Mesenteric fat pad (tissue), 1 donor: ENCODE data around the gene DNAH12. TPM values are rescaled to one million over a fixed set of nuclear protein-coding genes. Genes with fewer than 3 reads are reported as not detected.
"Not testable (repeated sequence)": the region's sequence is repeated elsewhere in the genome, so short reads cannot be mapped to it uniquely, and the experiment has no call there.

Experiments used
- DNase-seq: peaks from one replicate; pipeline ENCODE4 v3.0.0-alpha.2; 2020; ENCODE audit warnings: low spot score
- total RNA-seq: library from RNA; stranded (reverse); fragmentation: NEBNext Ultra II Directional; extraction: Animal tissue kit (Norgen Biotek cat#: 25700); gene quantifications from one replicate; pipeline ENCODE4 v1.2.1, GENCODE V29; 2021
- donor health status: DM: yes; HTN: yes; CAD: no.

Gene DNAH12
- total RNA-seq, 1 donor from 2014 or later, result 0.06 TPM

DNA sequence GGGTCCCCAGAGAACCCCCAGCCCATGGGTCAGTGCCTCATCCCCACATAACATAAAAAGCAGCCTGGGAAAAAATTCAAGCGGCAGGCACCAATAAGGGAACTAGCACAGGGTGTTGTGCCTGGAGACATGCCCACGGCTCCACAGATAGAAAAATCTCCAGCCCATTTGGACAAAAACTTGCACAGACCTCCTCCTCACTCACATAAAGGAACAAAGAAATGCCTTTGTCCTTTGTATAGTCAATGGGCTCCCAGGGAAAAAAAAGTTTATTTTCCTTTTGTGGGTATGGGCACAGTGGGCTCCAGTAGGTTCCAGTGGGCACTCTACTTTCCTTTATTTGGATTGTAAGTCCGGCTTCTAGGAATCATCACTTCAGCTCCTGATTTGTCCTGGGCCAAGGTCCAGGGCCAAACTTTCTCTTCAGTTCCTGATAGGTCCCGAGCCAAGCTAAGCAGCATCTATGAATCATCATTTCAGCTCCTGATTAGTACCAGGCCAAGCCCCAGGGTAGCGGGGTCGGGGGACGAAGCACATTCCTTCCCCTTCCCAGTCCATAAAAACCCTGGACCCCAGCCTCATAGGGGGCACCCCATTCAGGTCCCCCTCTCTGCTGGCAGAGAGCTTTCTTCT lies 1.6 kb upstream of the DNAH12 start:
- DNase-seq, result no peak

DNA sequence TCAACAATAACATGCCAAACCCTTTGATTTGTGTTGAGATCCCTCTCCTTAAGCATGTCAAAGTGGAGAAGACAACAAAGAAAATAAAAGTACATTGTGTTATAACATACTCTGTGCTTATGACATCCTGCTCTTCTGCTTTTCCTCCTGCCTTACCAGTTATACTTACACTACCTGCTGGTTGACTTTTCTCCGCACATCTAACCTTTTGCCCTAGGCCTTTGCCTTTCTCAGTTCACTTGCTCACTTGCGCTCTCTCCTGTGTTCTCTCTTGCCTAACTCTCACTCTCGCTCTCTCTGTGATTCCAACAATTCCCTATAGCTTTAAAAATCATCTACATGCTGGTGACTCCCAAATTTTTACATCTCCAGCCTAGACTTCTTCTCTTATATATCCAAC lies 5.7 kb downstream of the DNAH12 start:
- DNase-seq, result no peak

DNA sequence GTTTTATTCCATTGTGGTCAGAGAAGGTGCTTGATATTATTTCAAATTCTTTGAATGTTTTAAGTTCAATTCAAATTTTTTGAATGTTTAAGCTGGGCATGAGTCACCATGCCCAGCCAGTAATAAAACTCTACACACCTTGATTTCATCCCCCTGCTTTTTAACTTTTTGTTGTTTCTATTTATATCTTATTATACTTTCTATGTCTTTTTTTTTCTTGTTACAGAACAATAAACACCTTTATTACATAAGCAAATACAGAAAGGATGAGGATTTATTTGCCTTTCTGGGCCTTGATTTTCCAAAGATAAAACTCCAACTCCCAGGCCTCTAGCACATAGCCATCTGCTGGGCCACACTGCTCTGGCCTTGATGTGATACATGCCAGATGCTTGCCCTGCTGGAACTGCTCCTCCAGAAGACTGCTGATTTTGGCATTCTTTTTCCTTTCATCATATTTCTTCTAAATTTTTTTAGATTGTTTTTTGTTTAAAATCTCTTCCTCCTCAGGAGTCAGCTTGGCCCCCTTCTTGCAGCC lies 14.0 kb downstream of the DNAH12 start:
- no peak for DNase-seq

DNA sequence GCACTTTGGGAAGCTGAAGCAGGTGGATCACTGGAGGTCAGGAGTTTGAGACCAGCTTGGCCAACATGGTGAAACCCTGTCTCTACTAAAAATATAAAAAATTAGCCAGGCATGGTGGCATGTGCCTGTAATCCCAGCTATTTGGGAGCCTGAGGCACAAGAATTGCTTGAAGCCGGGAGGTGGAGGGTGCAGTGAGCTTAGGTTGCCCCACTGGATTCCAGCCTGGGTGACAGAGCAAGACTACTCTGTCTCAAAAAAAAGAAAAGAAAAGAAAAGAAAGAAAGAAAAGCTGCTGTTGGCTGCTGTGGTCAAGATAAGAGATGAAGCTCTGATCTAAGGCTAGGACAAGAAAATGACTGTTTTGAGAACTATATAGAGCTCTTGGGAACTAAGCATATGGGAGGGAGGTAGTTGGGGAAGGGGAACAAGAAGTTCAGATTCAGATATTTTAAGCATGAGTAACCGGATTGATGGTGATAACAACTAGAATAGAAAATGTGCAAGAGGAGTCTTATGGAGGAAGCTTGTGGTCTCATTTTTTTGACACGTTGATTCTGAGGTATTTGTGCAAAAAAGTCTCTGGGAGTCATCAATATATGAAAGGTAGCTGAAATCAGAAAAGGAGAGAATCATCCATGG lies 25.7 kb downstream of the DNAH12 start:
- DNase-seq, result no peak

DNA sequence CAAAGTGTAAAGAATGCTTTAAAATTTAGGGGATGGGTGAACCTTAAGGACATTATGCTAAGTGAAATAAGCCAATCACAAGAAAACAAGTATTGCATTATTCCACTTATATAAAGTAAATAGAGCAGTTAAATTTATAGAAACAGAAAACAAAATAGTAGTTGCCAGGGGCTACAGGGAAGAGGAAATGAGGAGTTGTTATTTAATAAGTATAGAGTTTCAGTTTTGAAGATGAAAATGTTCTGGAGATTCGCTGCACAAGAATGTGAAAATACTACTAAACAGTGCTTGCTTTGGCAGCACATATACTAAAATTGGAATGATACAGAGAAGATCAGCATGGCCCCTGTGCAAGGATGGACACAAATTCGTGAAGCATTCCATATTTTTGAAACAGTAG lies 32.0 kb downstream of the DNAH12 start:
- DNase-seq, result no peak

DNA sequence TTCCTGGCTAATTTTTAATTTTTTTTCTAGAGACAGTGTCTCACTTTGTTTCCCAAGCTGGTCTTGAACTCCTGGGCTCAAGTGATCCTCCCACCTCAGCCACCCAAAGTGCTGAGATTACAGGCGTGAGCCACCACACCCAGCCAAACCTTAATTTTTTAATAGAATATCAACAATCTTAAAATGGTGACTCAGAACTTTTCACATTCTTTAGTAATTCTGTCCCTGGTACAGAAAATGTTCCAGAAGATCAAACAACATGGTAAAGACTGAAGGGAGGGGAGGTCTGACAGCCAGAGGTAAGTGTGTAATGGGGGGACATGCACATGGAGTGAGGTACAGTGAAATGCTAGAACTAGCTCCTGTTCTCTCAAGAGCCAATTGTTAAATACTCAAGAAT lies 38.2 kb downstream of the DNAH12 start:
- no peak for DNase-seq

DNA sequence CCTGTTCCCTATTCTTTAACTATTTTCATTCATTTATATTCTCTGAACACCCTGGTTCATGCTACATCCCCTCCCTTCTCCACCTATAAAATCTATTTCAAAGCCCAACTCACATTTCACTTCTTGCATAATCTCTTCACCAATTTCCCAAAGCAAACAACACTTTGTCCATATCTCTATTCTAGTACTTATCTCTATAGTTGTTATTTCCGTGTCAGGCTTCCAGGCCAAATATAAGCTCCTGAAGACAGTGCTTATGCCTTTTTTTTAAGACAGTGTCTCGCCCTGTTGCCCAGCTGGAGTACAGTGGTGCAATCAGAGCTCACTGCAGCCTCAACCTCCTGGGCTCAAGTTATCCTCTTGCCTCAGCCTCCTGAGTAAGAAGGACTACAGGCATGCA lies 43.6 kb downstream of the DNAH12 start:
- DNase-seq, result no peak

DNA sequence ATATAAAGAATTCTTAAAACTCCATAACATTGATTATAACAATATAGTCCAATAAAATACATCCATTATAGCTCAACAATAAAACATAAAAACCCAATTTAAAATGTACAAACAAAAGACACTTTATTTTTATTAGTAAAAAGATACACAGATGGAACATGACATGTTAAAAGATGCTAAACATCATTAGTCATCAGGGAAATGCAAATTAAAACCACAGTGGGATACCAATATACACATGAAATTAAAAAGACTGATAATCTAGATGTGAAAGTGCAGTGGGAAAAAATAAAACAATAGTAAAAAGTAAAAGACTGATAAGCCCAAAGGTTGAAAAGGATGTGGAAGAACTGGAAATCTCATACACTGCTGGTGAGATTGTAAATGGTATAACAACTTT lies 46.2 kb downstream of the DNAH12 start:
- no peak for DNase-seq

DNA sequence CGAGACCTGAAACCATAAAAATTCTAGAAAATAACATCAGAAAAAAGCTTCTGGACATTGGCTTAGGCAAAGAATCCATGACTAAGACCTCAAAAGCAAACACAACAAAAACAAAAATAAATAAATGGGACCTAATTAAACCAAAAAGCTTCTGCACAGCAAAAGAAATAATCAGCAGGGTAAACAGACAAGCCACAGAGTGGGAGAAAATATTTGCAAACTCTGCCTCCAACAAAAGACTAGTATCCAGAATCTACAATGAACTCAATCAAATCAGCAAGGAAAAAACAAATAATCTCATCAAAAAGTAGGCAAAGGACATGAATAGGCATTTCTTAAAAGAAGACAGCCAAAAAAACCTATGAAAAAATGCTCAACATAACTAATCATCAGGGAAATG lies 59.6 kb downstream of the DNAH12 start:
- no peak for DNase-seq

DNA sequence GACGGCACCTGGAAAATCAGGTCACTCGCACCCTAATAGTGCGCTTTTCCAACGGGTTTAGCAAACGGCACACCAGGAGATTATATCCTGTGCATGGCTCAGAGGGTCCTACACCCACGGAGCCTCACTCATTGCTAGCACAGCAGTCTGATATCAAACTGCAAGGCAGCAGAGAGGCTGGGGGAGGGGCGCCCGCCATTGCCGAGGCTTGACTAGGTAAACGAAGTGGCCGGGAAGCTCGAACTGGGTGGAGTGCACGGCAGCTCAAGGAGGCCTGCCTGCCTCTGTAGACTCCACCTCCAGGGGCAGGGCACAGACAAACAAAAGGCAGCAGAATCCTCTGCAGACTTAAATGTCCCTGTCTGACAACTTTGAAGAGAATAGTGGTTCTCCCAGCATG lies 67.0 kb downstream of the DNAH12 start:
- DNase-seq, result not testable (repeated sequence)

DNA sequence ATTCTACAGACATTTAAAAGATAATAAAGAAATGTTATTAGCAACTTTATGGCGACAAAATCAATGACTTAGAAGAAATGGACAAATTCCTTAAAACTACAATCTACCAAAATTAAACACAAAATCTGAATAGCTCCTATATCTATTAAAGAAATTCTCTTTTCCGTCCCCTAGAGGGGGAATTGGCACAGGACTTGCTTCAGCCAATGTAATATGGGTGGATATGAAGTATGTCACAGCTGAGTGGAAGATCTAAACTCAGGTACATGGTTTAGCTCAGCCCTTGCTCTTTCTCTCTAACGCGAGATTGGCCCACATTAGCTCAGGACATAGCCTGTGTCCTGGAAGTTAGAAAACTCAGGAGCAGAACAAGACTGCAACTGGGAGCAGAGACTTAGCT lies 79.3 kb downstream of the DNAH12 start:
- no peak for DNase-seq

DNA sequence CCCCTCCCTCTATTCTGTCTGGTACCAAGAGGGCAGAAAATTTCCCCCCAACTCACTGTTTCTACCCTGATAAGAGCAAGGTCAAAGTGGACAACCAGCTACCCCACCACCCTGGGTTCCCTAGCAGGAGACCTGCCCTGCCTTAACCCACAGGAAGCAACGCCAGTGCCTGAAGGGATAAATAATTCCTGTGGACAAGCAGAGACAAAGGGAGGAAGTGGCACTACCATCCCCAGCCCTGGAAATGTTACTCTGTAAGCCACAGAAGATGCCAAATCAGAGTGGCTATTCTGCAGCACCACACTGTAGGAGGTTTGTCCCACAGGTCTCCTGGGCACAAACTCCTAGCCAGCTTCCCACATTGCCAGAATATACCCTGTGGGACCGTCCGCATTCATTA lies 80.1 kb downstream of the DNAH12 start:
- no peak for DNase-seq

DNA sequence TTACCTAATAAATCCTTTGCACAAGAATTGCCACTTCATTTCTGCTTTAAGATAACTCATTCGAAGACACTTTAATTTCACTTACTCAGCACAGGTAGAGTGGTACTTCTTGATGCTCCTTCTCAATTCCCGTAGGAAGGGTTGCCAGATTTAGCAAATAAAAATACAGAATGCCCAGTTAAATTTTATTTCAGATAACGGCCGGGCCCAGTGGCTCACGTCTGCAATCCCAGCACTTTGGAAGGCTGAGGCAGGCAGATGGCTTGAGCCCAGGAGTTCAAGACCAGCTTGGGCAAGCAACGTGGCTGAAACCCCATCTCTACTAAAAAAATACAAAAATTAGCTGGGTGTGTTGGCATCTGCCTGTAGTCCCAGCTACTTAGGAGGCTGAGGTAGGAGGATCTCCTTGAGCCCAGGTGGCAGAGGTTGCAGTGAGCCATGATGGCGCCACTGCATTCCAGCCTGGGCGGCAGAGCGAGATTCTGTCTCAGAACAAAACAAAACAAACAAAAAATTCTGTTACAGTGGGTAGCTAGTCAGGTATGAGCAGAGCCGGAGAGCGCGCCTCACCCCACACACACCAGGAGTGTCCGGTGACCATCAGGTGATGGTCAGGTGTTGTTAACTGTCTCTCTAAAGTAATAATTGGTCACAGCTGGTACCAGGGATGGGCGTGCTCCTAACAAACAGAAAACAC lies 92.8 kb downstream of the DNAH12 start:
- no peak for DNase-seq

DNA sequence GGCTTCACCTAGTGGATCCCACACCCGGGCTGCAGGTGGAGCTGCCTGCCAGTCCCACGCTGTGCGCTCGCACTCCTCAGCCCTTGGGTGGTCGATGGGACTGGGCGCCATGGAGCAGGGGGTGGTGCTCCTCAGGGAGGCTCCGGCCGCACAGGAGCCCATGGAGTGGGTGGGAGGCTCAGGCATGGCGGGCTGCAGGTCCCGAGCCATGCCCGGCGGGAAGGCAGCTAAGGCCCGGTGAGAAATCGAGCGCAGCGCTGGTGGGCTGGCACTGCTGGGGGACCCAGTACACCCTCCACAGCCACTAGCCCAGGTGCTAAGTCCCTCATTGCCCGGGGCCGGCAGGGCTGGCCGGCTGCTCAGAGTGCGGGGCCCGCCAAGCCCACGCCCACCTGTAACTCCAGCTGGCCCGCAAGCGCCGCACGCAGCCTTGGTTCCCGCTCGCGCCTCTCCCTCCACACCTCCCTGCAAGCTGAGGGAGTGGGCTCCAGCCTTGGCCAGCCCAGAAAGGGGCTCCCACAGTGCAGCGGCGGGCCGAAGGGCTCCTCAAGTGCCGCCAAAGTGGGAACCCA lies 94.8 kb downstream of the DNAH12 start:
- not testable (repeated sequence) for DNase-seq

DNA sequence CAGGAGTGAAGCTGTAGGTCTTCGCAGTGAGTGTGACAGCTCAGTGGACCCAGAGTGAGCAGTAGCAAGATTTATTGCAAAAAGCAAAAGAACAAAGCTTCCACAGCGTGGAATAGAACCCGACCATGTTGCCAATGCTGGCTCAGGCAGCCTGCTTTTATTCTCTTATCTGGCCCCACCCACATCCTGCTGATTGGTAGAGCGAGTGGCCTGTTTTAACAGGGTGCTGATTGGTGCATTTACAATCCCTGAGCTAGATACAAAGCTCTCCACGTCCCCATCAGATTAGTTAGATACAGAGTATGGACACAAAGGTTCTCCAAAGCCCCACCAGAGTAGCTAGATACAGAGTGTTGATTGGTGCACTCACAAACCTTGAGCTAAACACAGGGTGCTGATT lies 95.7 kb downstream of the DNAH12 start:
- not testable (repeated sequence) for DNase-seq

DNA sequence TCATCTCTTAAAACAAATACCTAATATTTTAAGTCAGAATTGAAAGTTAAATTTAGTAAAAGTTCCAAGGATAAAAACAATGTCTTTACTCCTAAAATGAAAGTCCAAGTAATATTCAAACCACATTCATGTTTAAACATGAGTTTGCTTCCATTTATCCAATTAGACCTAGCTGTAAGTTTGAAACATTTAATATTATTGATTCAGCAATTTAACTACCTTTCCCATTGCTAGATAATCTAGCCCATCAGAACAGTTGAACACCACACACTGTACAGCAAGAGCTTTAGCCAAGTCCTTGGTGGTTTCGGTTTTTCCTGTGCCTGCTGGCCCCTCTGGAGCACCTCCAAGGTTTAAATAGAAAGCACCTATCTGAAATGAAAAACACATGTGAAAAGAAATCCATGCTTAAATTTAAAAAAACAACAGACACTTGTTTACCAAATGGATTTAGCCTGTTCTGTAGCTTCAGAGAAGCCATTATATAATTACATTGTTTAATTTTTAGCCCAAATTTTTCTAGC lies 97.8 kb downstream of the DNAH12 start:
- DNase-seq, result no peak

DNA sequence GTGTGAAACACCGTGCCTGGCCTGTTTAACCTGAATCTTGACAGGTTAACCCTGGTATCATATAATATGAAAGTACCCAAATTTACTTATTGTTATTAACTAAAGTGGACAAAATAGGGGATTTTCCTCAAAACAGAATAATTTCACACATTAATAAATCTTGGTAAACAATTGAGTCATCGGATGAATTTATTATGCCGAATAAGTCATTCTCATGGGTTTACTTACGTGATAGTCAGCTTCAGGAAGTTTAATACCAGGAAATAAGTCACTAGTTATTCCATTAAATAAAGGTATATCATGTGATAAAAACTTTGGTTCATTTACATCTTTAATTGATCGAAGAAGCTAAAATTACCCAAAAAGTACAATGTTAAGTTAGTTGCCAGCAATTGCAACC lies 99.7 kb downstream of the DNAH12 start:
- DNase-seq, result no peak

DNA sequence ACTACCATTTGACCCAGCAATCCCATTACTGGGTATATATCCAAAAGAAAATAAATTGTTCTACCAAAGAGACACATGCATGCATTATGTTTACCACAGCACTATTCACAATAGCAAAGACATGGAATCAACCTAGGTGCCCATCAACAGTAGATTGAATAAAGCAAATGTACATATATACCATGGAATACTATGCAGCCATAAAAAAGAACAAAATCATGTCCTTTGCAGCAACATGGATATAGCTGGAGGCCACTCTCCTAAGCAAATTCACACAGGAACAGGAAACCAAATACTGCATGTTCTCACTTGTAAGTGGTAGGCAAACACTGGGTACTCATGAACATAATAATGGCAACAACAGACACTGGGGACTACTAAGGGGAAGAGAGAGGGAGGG lies 104.0 kb downstream of the DNAH12 start:
- DNase-seq, result not testable (repeated sequence)

DNA sequence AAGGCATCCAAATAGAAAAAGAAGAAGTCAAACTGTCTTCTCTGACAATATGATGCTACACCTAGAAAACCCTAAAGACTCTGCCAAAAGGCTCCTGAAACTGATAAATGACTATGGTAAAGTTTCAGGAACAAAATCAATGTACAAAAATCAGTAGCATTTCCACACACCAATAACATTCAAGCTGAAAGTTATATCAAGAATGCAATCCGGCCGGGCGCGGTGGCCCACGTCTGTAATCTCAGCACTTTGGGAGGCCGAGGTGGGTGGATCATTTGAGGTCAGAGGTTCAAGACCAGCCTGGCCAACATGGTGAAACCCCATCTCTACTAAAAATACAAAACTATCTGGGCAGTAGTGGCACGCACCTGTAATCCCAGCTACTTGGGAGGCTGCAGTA lies 105.7 kb downstream of the DNAH12 start:
- DNase-seq, result not testable (repeated sequence)

DNA sequence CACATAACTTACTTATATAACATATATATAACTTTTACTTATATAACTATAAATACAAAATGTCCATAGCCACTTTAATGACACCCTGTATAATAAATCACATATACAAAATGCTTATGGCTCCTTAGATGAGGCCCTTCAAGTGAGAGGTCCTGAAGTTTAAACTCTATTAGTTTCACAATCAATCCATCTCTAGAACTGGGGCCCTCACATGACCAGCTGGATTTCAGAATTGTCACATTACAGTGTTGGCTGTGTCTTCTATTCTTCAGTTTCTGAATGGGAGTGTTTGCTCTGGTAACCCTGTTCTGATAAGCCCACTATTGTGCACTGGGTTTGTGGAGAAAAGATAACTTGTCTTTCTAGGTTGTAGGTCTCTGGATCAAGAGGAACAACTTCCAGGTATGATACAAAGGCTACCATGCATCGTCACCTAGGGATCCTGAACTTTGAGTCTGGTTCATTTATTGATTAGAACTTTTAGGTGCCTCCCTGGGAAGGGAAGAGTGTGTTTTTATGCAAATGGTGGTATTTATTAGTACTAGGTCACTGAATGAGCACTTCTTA lies 107.9 kb downstream of the DNAH12 start:
- no peak for DNase-seq

DNA sequence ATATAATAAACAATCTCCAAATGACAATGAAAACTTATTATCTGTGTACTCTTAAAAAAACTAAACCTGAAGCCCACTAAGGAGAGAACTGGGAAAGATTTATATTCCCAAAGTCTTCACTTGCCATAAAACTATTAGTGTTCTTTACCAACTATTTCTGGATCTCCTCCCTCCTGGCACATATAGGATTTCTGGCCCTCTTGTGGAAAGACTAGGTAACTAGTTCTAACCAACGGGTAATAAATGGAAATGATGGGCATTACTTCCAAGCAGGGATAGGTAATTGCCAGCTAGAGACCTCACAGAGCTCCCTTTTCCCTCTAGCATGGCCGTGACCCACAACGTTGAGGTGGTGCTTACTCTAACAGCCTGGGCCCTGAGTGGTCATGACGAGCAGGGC lies 110.1 kb downstream of the DNAH12 start:
- DNase-seq, result no peak

DNA sequence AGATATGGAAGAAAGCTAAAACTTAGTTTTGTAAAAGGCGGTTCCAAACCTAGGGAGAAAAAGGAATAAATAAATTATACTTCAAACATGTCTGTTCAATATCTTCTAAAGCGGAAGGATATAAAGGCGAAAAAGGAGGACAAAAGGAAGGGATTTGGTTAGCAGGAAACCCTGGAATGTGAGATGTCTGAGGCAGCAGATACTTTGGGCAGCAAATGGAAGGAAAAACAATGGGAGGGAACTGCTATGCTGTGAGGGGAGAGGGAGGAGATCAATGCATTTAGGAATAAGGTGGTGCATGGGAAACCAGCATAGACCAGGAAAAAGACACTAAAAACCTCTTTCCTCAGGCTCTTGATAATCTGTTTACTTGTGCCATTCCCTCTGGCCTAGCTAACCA lies 120.8 kb downstream of the DNAH12 start:
- DNase-seq, result no peak
